Liver (tissue), 3 donors: ENCODE results near the gene USO1.

Experiments
- ATF3 ChIP-seq: IDR thresholded peaks from 2 replicates; pipeline ENCODE4 v1.6.1; 2016; ENCODE audit warnings: antibody characterized with exemption
- CTCF ChIP-seq: fragments of 150-350 bp; IDR thresholded peaks from 2 replicates; pipeline ENCODE4 v1.5.1; 2017; ENCODE audit warnings: improper control_type of control experiment, low read depth, low read length; ENCODE audit not compliant: missing input control
- EGR1 ChIP-seq, 2 donors: IDR thresholded peaks; 2 replicates each; pipeline ENCODE4 v1.6.1; 2016 to 2018; ENCODE audit warnings: antibody characterized with exemption in 2 of 2, low read depth in 2 of 2
- FOXA1 ChIP-seq: IDR thresholded peaks from 2 replicates; pipeline ENCODE4 v1.6.1; 2016; ENCODE audit warnings: antibody characterized with exemption
- HNF4A ChIP-seq, 2 donors: conservative IDR thresholded peaks; 2 replicates each; pipeline ENCODE4 v1.6.1; 2016; ENCODE audit warnings: antibody characterized with exemption in 2 of 2, mild to moderate bottlenecking in 2 of 2
- JUND ChIP-seq, 2 donors: IDR thresholded peaks; 2 replicates each; pipeline ENCODE4 v1.6.1; 2016; ENCODE audit warnings: antibody characterized with exemption in 2 of 2
- RAD21 ChIP-seq, 2 donors: IDR thresholded peaks; 2 replicates each; pipeline ENCODE4 v1.6.1; 2016; ENCODE audit warnings: antibody characterized with exemption in 2 of 2, mild to moderate bottlenecking in 2 of 2
- REST ChIP-seq: IDR thresholded peaks from 2 replicates; pipeline ENCODE4 v1.6.1; 2016; ENCODE audit warnings: antibody characterized with exemption, mild to moderate bottlenecking
- RXRA ChIP-seq, 2 donors: IDR thresholded peaks; 2 replicates each; pipeline ENCODE4 v1.6.1; 2017 to 2018; ENCODE audit warnings: antibody characterized with exemption in 2 of 2, mild to moderate bottlenecking in 1 of 2
- SP1 ChIP-seq: IDR thresholded peaks from 2 replicates; pipeline ENCODE4 v1.6.1; 2018; ENCODE audit warnings: antibody characterized with exemption, mild to moderate bottlenecking
- TAF1 ChIP-seq: conservative IDR thresholded peaks from 2 replicates; pipeline ENCODE4 v1.6.1; 2016; ENCODE audit warnings: antibody characterized with exemption, mild to moderate bottlenecking
- YY1 ChIP-seq: IDR thresholded peaks from 2 replicates; pipeline ENCODE4 v1.6.1; 2016; ENCODE audit warnings: antibody characterized with exemption, mild to moderate bottlenecking
- ZBTB33 ChIP-seq: IDR thresholded peaks from 2 replicates; pipeline ENCODE4 v1.6.1; 2016; ENCODE audit warnings: antibody characterized with exemption
- donor health status: healthy.
- donor health status: healthy.

GRCh38 chr4:75685546-75686189 is 38.7 kb upstream of the USO1 start:
- TF ChIP-seq CTCF (no peak), FOXA1 (no peak), ZBTB33 (no peak), RXRA (IDR thresholded peaks at IDR 0.05) (no peak), EGR1 (IDR thresholded peaks at IDR 0.05; ENCODE audit: low read depth in 2 of 2) (no peak), HNF4A (conservative IDR thresholded peaks at IDR 0.05) (no peak), TAF1 (no peak), JUND (IDR thresholded peaks at IDR 0.05) (no peak), YY1 (no peak), REST (no peak), RAD21 (IDR thresholded peaks at IDR 0.05) (no peak), ATF3 (no peak), SP1 (no peak)
